Measurements from ENCODE around the gene TMEM88. TPM values are rescaled to one million over a fixed set of nuclear protein-coding genes. Genes with fewer than 3 reads are reported as not detected.

Gene TMEM88
- total RNA-seq, 1 experiment from 2014 or later: 11.3 TPM

DNA sequence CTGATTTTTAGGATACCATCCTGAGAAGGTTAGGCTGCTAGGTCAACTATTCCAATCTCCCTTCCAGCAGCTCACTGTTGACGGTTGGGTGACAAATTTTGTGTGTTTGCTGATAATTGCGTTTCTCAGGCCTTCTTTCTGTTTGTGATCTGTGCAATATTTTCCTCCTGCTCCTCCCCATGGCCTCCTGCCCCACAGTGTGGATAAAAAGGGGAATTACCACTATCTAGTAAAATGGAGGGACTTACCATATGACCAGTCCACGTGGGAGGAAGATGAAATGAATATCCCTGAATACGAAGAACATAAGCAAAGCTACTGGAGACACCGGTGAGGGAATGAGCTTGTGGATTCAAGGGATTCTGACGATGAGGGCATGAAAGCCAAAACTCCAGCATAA, 42.9 kb downstream of the TMEM88 start:
- TF ChIP-seq, protein P1, sequence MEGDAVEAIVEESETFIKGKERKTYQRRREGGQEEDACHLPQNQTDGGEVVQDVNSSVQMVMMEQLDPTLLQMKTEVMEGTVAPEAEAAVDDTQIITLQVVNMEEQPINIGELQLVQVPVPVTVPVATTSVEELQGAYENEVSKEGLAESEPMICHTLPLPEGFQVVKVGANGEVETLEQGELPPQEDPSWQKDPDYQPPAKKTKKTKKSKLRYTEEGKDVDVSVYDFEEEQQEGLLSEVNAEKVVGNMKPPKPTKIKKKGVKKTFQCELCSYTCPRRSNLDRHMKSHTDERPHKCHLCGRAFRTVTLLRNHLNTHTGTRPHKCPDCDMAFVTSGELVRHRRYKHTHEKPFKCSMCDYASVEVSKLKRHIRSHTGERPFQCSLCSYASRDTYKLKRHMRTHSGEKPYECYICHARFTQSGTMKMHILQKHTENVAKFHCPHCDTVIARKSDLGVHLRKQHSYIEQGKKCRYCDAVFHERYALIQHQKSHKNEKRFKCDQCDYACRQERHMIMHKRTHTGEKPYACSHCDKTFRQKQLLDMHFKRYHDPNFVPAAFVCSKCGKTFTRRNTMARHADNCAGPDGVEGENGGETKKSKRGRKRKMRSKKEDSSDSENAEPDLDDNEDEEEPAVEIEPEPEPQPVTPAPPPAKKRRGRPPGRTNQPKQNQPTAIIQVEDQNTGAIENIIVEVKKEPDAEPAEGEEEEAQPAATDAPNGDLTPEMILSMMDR (conservative IDR thresholded peaks at IDR 0.05): peak; percentile 27; the same call in 1 of the 3 replicates
- H4K20me1 ChIP-seq (ENCODE audit: control insufficient read depth, insufficient read depth, insufficient read length): no peaks in the 10 kb centered on the region

More for the DNA sequence above, 42.9 kb downstream of the TMEM88 start:
- H3K14ac ChIP-seq (ENCODE audit: insufficient read depth, low read length): no peak overlapping the region
- no peak overlapping the region for H4K5ac ChIP-seq (ENCODE audit: insufficient read length, low read depth, low read length)
- H3K27ac ChIP-seq (ENCODE audit: insufficient read length, low read depth, low read length): no peak overlapping the region
- no peaks in the 10 kb centered on the region for H3K27me3 ChIP-seq (ENCODE audit: insufficient read depth, low read length)
- no peak overlapping the region for H2BK120ac ChIP-seq (ENCODE audit: low read depth, low read length, poor library complexity, severe bottlenecking)
- Mint-ChIP-seq H3K4me3 (no peak overlapping the region), H3K4me1 (peaks cover 0 to 4% of the 10 kb centered on the region in 2 experiments; a peak in 2 of 4 replicates), H3K36me3 (ENCODE audit: insufficient read depth in 1 of 3, low read depth in 3 of 3) (peaks cover 19 to 70% (median 41%) of the 10 kb centered on the region in 3 experiments; a peak in 6 of 7 replicates), H3K27ac (no peak overlapping the region), H3K9me3 (no peaks in the 10 kb centered on the region), H3K27me3 (ENCODE audit: low read depth) (no peaks in the 10 kb centered on the region)
- H2BK12ac ChIP-seq (ENCODE audit: insufficient read length, low read depth, low read length): no peak overlapping the region
- H3K9me3 ChIP-seq (ENCODE audit: control insufficient read depth, low read depth, low read length): no peaks in the 10 kb centered on the region
- H3K4me2 ChIP-seq (ENCODE audit: insufficient read depth, insufficient read length, low read length): no peak overlapping the region
- H3K56ac ChIP-seq (ENCODE audit: insufficient read length, low read depth, low read length): no peak overlapping the region
- H3K79me2 ChIP-seq (ENCODE audit: insufficient read depth, low read length): no peaks in the 10 kb centered on the region
- DNase-seq: peak; percentile 16
- no CpG with 5 or more reads among the region's 6 CpGs for WGBS (ENCODE audit: extremely low coverage, insufficient read length, low lambda C conversion rate)
- no peak overlapping the region for H4K91ac ChIP-seq (ENCODE audit: insufficient read length, low read depth, low read length)
- no peak overlapping the region for H4K8ac ChIP-seq (replicated peaks; ENCODE audit: insufficient read length, low read depth, low read length)
- no peak overlapping the region for H2AK5ac ChIP-seq (ENCODE audit: insufficient read length, low read length)
- no peak overlapping the region for H2BK5ac ChIP-seq (ENCODE audit: insufficient read length, low read length)
- H3K9ac ChIP-seq (ENCODE audit: extremely low read depth, insufficient read length, low read length): no peak overlapping the region
- no peak overlapping the region for H3K4ac ChIP-seq (ENCODE audit: low read depth, low read length)
- H2BK20ac ChIP-seq (ENCODE audit: low read depth, low read length, poor library complexity, severe bottlenecking): no peak overlapping the region
- H3T11ph ChIP-seq (ENCODE audit: low read length): no peak overlapping the region
- no peak overlapping the region for H3K23ac ChIP-seq (ENCODE audit: insufficient read length, low read depth, low read length)
- H3K79me1 ChIP-seq (ENCODE audit: insufficient read depth, low read depth, low read length, poor library complexity, severe bottlenecking): no peaks in the 10 kb centered on the region
- no peak overlapping the region for H2AFZ ChIP-seq (ENCODE audit: low read length)
- H2BK15ac ChIP-seq (ENCODE audit: low read depth, low read length): no peak overlapping the region
- H3K4me1 ChIP-seq (ENCODE audit: insufficient read depth, low read length): no peaks in the 10 kb centered on the region
- no peaks in the 10 kb centered on the region for H3K23me2 ChIP-seq (ENCODE audit: insufficient read length, low read depth, low read length, poor library complexity, severe bottlenecking)
- H3K18ac ChIP-seq (ENCODE audit: insufficient read length, low read depth, low read length): no peak overlapping the region
